Placental pericyte (primary cell): ENCODE measurements around the gene ZNF708. TPM values are rescaled to one million over a fixed set of nuclear protein-coding genes. Genes with fewer than 3 reads are reported as not detected.

Experiments used
- total RNA-seq: library from RNA; depleted of rRNA; stranded (reverse); fragments of >200 nt; gene quantifications from 2 replicates; pipeline ENCODE4 v1.2.3, GENCODE V29; 2012

Gene ZNF708
- 3.3 and 4.0 TPM in 2 replicates for total RNA-seq

DNA sequence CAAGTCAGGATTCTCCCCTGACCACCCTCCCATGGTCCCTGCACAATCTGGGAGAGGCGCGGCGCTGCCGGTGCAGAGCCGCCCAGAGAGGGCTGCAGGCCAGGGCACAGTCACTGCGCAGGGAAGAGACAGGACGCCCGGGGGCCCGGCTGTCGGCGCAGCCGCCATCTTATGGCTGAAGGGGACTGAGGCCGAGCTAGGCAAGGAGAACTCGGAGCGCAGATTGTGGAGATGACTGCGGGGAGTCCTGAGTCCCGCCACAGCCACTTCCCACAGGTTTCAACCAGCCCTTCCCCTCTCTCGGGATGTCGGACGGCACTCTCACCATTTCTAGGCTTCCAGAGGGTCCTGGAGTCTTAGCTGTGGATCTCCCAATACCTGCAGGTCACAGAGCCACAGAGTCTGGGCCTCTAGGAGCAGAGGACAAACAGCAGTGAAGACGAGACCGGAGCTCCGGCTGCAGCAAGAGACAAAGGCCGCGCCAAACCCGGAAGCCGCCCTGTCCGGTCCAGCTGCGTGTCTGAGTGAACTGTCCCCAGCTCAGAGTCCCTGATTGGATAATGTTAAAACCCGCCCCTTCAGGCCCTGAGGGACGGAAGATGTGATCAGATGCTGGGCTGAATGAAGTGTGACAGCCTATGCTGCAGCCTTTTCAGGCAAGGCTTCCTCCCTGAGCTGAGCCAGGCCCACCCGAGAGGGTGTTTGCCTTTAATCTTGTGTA is at the start of gene ZNF708:
ZNF708 (minus strand) TSS at position 526 of the 721 bp plus-strand sequence; CDS start at position 328, 198 bp downstream.

DNA sequence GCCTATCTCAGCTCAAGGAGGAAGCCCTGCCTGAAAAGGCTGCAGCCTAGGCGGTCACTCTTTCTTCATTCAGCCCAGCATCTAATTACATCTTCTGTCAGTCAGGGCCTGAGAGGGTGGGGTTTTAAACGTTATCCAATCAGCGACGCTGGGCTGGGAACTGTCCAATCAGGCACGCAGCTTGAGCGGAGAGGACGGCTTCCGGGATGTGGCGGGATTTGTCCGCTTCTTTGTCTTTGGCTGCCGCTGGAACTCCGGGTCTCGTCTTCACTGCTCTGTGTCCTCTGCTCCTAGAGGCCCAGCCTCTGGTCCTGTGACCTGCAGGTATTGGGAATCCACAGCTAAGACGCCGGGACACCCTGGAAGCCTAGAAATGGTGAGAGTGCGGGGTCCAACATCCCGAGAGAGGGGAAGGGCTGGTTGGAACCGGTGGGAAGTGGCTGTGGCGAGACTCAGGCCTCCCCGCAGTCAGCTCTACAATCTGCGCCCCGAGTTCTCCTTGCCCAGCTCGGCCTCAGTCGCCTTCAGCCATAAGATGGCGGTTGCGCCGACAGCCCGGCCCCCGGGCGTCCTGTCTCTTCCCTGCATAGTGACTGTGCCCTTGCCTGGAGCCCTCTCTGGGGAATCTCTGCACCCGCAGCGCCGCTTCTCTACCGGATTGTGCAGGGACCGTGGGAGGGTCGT is 29.7 kb upstream of the ZNF708 start, which contains the start of gene ZNF738:
ZNF738 (plus strand) TSS at position 233 of the 684 bp plus-strand sequence; CDS start at position 374, 141 bp downstream.

Other genes with a start within 250 kb of the ZNF708 start
- gene ZNF714, start 247.2 kb downstream of the ZNF708 start, total RNA-seq, result 1.5 and 7.3 TPM in 2 replicates
- 2.4 and 5.2 TPM in 2 replicates for gene ZNF431, start 187.4 kb downstream of the ZNF708 start, total RNA-seq
- 2.2 and 8.4 TPM in 2 replicates for gene ZNF738, start 29.6 kb upstream of the ZNF708 start, total RNA-seq
- gene ZNF493, start 67.7 kb upstream of the ZNF708 start, total RNA-seq, result 9.6 and 12.6 TPM in 2 replicates
- 3.6 and 3.7 TPM in 2 replicates for gene ZNF429, start 176.2 kb upstream of the ZNF708 start, total RNA-seq